GM20431 (cell line): ENCODE results near the gene PRKAA2.
"Not testable (repeated sequence)": the region's sequence is repeated elsewhere in the genome, so short reads cannot be mapped to it uniquely, and the experiment has no call there.

Experiments used
- in situ Hi-C: fragments of 300-500 bp; cut with MseI, MboI; formaldehyde crosslinking; loops from one replicate; pipeline ENCODE4 v1.15.0; 2020; ENCODE audit warnings: low sequenced_read_pairs; ENCODE audit not compliant: unreplicated experiment

The PRKAA2 gene

GRCh38 chr1:56644919-56645676, at the start of gene PRKAA2:
TSS of gene PRKAA2 (plus strand) at chr1:56645314. CDS start at chr1:56645388, 74 bp downstream.
- in situ Hi-C loops: no loop called here

GRCh38 chr1:56595397-56596191, 49.5 kb upstream of the PRKAA2 start:
- in situ Hi-C loops: not testable (repeated sequence)

GRCh38 chr1:56610097-56610496, 35.0 kb upstream of the PRKAA2 start:
- in situ Hi-C loops: not testable (repeated sequence)

GRCh38 chr1:56610770-56611169, 34.3 kb upstream of the PRKAA2 start:
- in situ Hi-C loops: not testable (repeated sequence)

- in situ Hi-C loops: no loop called here
These were observed 28.0 kb upstream of the PRKAA2 start for GRCh38 chr1:56617141-56617540.

GRCh38 chr1:56625819-56626440, 19.2 kb upstream of the PRKAA2 start:
- in situ Hi-C loops: no loop called here

GRCh38 chr1:56626546-56626945, 18.6 kb upstream of the PRKAA2 start:
- in situ Hi-C loops: no loop called here

GRCh38 chr1:56627019-56627635, 18.0 kb upstream of the PRKAA2 start:
- in situ Hi-C loops: no loop called here

GRCh38 chr1:56627636-56628039, 17.5 kb upstream of the PRKAA2 start:
- in situ Hi-C loops: no loop called here

- in situ Hi-C loops: no loop called here
These were observed 14.3 kb upstream of the PRKAA2 start for GRCh38 chr1:56630786-56631185.

GRCh38 chr1:56631901-56632300, 13.2 kb upstream of the PRKAA2 start:
- in situ Hi-C loops: no loop called here

- in situ Hi-C loops: no loop called here
These were observed 10.1 kb upstream of the PRKAA2 start for GRCh38 chr1:56634981-56635380.

- in situ Hi-C loops: no loop called here
These were observed 6.9 kb upstream of the PRKAA2 start for GRCh38 chr1:56638248-56638647.

GRCh38 chr1:56639211-56639610, 5.9 kb upstream of the PRKAA2 start:
- in situ Hi-C loops: no loop called here

- in situ Hi-C loops: no loop called here
These were observed 1.5 kb upstream of the PRKAA2 start for GRCh38 chr1:56643661-56644060.

- in situ Hi-C loops: no loop called here
These were observed 823 bp upstream of the PRKAA2 start for GRCh38 chr1:56644064-56644918.

- in situ Hi-C loops: no loop called here
These were observed 677 bp downstream of the PRKAA2 start for GRCh38 chr1:56645677-56646305.

- in situ Hi-C loops: no loop called here
These were observed 1.5 kb downstream of the PRKAA2 start for GRCh38 chr1:56646611-56647010.

- in situ Hi-C loops: no loop called here
These were observed 2.0 kb downstream of the PRKAA2 start for GRCh38 chr1:56647106-56647505.
